ENCODE measurements around the gene STK33.
"Not testable (repeated sequence)": the region's sequence is repeated elsewhere in the genome, so short reads cannot be mapped to it uniquely, and the experiment has no call there.

The STK33 gene

DNA sequence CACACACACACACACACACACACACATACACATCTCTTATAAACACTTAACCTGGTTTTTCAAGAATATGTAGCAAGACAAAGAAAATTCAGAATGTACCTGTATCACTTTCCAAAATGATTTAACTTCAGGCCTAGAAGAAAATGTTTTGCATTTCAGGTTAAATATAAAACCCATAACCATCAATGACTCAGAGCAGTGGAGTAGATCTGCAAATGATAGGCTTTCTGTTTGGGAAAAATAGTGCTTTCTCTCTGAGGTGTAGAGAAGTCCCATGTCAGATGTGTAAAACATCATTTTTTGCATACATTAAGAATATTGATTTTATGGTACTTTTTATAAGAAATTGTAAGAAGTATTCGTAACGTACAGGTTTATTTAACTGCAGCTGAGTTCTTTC lies 116.9 kb downstream of the STK33 start:
- no peak for DNase-seq (ENCODE audit: low read depth)
- no peak overlapping the region for H3K4me3 ChIP-seq (ENCODE audit: low read depth, low read length)
- TF ChIP-seq, protein P1, sequence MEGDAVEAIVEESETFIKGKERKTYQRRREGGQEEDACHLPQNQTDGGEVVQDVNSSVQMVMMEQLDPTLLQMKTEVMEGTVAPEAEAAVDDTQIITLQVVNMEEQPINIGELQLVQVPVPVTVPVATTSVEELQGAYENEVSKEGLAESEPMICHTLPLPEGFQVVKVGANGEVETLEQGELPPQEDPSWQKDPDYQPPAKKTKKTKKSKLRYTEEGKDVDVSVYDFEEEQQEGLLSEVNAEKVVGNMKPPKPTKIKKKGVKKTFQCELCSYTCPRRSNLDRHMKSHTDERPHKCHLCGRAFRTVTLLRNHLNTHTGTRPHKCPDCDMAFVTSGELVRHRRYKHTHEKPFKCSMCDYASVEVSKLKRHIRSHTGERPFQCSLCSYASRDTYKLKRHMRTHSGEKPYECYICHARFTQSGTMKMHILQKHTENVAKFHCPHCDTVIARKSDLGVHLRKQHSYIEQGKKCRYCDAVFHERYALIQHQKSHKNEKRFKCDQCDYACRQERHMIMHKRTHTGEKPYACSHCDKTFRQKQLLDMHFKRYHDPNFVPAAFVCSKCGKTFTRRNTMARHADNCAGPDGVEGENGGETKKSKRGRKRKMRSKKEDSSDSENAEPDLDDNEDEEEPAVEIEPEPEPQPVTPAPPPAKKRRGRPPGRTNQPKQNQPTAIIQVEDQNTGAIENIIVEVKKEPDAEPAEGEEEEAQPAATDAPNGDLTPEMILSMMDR (IDR thresholded peaks at IDR 0.05; ENCODE audit: control insufficient read depth, extremely low read depth, insufficient read depth), result no peak

DNA sequence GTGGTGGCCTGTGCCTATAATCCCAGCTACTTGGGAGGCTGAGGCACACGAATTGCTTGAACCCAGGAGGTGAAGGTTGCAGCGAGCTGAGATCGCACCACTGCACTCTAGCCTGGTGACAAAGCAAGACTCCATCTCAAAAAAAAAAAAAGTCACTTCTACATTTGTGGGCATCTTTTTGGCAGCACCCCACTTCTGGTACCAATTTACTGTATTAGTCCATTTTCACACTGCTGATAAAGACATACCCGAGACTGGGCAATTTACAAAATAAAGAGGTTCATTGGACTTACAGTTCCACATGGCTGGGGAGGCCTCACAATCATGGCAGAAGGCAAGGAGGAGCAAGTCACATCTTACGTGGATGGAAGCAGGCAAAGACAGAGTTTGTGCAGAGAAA lies 126.2 kb downstream of the STK33 start:
- DNase-seq (ENCODE audit: low read depth), result not testable (repeated sequence)

DNA sequence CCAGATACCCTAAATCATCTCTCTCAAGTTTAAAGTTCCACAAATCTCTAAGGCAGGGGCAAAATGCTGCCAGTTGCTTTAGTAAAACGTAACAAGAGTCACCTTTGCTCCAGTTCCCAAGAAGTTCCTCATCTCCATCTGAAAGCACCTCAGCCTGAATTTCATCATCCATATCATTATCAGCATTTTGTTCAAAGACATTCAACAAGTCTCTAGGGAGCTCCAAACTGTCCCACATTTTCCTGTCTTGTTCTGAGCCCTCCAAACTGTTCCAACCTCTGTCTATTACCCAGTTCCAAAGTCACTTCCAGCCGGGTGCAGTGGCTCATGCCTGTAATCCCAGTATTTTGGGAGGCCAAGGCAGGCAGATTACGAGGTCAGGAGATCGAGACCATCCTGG lies 126.7 kb downstream of the STK33 start:
- not testable (repeated sequence) for DNase-seq (ENCODE audit: low read depth); H3K4me3 ChIP-seq (ENCODE audit: low read depth, low read length)

More for the DNA sequence above, 126.2 kb downstream of the STK33 start:
- H3K4me3 ChIP-seq (ENCODE audit: low read depth, low read length), result not testable (repeated sequence)

DNA sequence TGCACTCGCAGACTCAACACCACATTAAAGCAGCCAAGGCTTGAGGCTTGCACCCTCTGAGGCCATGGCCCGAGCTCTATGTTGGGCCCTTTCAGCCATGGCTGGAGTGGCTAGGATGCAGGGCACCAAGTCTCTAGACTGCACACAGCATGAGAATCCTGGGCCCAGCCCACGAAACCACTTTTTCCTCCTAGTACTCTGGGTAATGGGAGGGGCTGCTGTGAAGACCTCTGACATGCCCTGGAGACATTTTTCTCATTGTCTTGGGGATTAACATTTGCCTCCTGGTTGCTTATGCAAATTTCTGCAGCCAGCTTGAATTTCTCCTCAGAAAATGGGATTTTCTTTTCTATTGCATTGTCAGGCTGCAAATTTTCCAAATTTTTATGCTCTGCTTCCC lies 127.1 kb downstream of the STK33 start:
- not testable (repeated sequence) for H3K4me3 ChIP-seq (ENCODE audit: low read depth, low read length); DNase-seq (ENCODE audit: low read depth)

DNA sequence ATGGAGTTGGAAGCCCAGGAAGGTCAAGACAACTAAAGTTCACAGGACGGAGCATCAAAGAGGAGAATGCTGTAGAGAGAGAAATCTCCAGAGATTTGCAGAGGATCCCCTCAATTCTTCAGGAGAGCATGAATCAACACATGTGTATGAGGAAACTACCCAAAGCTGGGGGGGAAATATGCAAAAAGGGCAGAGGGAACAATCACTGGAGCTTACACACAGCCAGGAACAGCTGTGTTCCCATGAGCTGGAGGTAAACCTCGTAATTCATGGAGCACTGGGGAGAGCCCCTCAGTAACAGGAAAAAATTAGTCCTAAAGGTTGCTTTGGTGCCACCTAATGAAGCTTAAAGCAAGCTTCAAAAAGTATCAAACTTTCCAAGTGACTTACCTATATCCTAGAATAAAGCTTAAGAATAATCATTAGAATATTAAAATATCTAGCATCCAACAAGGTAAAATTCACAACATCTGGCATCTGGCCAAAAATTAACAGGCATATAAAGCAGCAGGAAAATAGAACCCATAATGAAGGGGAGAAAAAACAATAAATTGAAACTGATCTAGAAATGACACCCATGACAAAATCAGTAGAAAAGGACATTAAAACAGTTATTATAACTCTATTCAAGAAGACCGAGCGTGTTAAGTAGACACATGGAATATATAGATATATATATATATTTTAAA lies 134.2 kb downstream of the STK33 start:
- no peak for DNase-seq (ENCODE audit: low read depth)
- H3K4me3 ChIP-seq (ENCODE audit: low read depth, low read length), result no peak overlapping the region
- TF ChIP-seq, protein P1 (IDR thresholded peaks at IDR 0.05; ENCODE audit: control insufficient read depth, extremely low read depth, insufficient read depth), result no peak

DNA sequence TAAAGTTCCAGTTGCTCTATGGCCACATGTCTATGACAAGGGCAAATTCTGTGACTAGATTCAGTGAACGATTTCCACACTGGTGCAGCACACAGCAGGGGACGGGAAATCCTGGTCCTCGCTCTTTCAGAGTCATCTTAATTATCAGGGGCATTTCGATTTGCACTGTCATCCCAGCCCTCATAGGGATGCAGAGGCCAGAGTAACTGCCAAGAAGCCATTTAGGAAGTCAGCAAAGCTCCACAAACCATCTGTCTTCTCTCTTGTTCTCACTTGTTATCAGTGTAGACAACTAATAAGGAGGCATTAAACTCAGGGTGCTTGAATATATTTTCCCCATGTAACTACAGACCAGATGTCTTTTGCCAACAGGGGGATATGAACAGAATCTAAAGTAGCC lies 151.7 kb downstream of the STK33 start:
- no peak overlapping the region for H3K4me3 ChIP-seq (ENCODE audit: low read depth, low read length)
- DNase-seq (ENCODE audit: low read depth), result no peak
- TF ChIP-seq, protein P1 (IDR thresholded peaks at IDR 0.05; ENCODE audit: control insufficient read depth, extremely low read depth, insufficient read depth), result no peak

DNA sequence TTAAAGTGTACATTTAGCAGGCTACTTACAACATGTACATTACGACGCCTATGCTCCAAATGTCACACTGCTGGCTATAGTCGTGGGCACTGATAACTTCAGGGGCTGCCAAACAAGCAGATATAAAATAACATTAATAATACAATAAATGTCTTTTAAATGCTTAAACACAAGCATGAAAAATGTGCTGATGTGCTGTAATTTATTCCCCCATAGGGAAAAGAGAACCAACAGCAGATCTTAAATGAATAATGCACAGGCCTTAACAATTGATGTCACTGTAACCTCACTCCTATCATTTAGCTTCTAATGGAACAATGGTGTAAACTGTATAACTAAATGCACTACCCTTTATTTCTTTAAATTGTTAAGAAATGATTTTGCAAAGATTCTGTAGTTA lies 153.4 kb downstream of the STK33 start:
- H3K4me3 ChIP-seq (ENCODE audit: low read depth, low read length), result no peak overlapping the region
- TF ChIP-seq, protein P1 (IDR thresholded peaks at IDR 0.05; ENCODE audit: control insufficient read depth, extremely low read depth, insufficient read depth), result no peak
- DNase-seq (ENCODE audit: low read depth), result no peak

DNA sequence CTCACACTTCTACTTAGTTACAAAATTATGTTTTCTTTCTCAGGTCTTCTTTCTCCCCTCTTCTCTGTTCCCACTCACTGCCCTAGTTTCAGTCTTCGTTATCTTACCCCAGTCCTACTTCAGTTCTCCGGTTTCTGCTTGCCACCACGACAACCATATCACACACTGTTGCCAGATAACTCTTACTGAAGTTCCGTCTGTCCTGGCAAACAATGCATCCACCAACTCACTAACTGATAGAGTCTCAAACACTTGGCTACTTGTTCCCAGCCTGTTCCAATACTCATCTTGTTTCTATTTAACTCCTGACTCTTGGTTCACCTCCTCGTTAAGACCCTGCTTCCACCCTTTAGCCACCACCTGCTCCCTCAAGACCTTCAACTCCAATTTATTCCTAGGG lies 164.5 kb downstream of the STK33 start:
- H3K4me3 ChIP-seq (ENCODE audit: low read depth, low read length), result no peak overlapping the region
- TF ChIP-seq, protein P1 (IDR thresholded peaks at IDR 0.05; ENCODE audit: control insufficient read depth, extremely low read depth, insufficient read depth), result no peak
- DNase-seq (ENCODE audit: low read depth), result no peak

All from LNCaP clone FGC (cell line).